ENCODE results near the gene CCDC17.

- TF ChIP-seq, protein P1, sequence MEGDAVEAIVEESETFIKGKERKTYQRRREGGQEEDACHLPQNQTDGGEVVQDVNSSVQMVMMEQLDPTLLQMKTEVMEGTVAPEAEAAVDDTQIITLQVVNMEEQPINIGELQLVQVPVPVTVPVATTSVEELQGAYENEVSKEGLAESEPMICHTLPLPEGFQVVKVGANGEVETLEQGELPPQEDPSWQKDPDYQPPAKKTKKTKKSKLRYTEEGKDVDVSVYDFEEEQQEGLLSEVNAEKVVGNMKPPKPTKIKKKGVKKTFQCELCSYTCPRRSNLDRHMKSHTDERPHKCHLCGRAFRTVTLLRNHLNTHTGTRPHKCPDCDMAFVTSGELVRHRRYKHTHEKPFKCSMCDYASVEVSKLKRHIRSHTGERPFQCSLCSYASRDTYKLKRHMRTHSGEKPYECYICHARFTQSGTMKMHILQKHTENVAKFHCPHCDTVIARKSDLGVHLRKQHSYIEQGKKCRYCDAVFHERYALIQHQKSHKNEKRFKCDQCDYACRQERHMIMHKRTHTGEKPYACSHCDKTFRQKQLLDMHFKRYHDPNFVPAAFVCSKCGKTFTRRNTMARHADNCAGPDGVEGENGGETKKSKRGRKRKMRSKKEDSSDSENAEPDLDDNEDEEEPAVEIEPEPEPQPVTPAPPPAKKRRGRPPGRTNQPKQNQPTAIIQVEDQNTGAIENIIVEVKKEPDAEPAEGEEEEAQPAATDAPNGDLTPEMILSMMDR (IDR thresholded peaks at IDR 0.05; ENCODE audit: control extremely low read depth in 1 of 3, insufficient read depth in 1 of 3, low read depth in 1 of 3, low read length in 3 of 3), result no peak
- TF ChIP-seq POLR2AphosphoS5 (IDR thresholded peaks at IDR 0.05; ENCODE audit: low read depth, low read length) (no peak), RAD21 (IDR thresholded peaks at IDR 0.05 in 1 of 2, conservative IDR thresholded peaks at IDR 0.05 in 1 of 2; ENCODE audit: low read depth in 2 of 2, low read length in 2 of 2) (no peak), POLR2A (IDR thresholded peaks at IDR 0.05; ENCODE audit: control extremely low read depth in 1 of 2, low read depth in 2 of 2, low read length in 2 of 2) (no peak), TEAD4 (IDR thresholded peaks at IDR 0.05; ENCODE audit: low read depth, low read length) (no peak), EP300 (IDR thresholded peaks at IDR 0.05; ENCODE audit: borderline replicate concordance in 1 of 2, low read depth in 2 of 2, low read length in 2 of 2) (no peak), HDAC2 (IDR thresholded peaks at IDR 0.05; ENCODE audit: borderline replicate concordance in 1 of 2, low read depth in 2 of 2, low read length in 2 of 2) (no peak), SUZ12 (IDR thresholded peaks at IDR 0.05; ENCODE audit: low read length) (no peak), ZNF274 (IDR thresholded peaks at IDR 0.05; ENCODE audit: borderline replicate concordance, extremely low read depth, low read length) (no peak)
- TF ChIP-seq, protein P2, sequence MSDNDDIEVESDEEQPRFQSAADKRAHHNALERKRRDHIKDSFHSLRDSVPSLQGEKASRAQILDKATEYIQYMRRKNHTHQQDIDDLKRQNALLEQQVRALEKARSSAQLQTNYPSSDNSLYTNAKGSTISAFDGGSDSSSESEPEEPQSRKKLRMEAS (IDR thresholded peaks at IDR 0.05), result no peak
These were observed 36.5 kb upstream of the CCDC17 start for GRCh38 chr1:45660336-45660735.
